GM12878 (cell line): ENCODE measurements around the gene GRIPAP1.

Source experiments
- CTCF ChIP-seq, 3 experiments: IDR thresholded peaks in 2 of 3; conservative IDR thresholded peaks in 1 of 3; 2 replicates each; pipeline ENCODE4 v1.5.1; 2011; ENCODE audit warnings: low read depth in 3 of 3, low read length in 3 of 3, mild to moderate bottlenecking in 3 of 3, control low read depth in 2 of 3, moderate library complexity in 2 of 3, inconsistent platforms in 1 of 3, mixed read lengths in 1 of 3; ENCODE audit not compliant: control insufficient read depth in 2 of 3, insufficient read depth in 1 of 3; ENCODE audit errors: extremely low read depth in 1 of 3
- EP300 ChIP-seq, 2 experiments: fragments of 150-350 bp in 1 of 2; IDR thresholded peaks; 2 replicates each; pipeline ENCODE4 v1.6.1; 2011 to 2012; ENCODE audit warnings: low read depth in 2 of 2, low read length in 2 of 2, borderline replicate concordance in 1 of 2, improper control_type of control experiment in 1 of 2, inconsistent platforms in 1 of 2; ENCODE audit not compliant: control insufficient read depth in 1 of 2
- NKRF ChIP-seq: fragments of 450-650 bp; conservative IDR thresholded peaks from 2 replicates; pipeline ENCODE4 v1.6.1; 2017; ENCODE audit warnings: mild to moderate bottlenecking, moderate library complexity
- PML ChIP-seq: IDR thresholded peaks from 2 replicates; pipeline ENCODE4 v1.6.1; 2012; ENCODE audit warnings: low read length, inconsistent platforms
- ZNF217 ChIP-seq: fragments of 450-650 bp; IDR thresholded peaks from 2 replicates; pipeline ENCODE4 v1.6.1; 2017; ENCODE audit warnings: antibody characterized with exemption, mild to moderate bottlenecking
- ZZZ3 ChIP-seq: IDR thresholded peaks from 2 replicates; pipeline ENCODE4 v1.6.1; 2011; ENCODE audit warnings: low read depth; ENCODE audit not compliant: control insufficient read depth, insufficient read length
- TF ChIP-seq, protein P1 (sequence below): fragments of 150-350 bp; IDR thresholded peaks from 2 replicates; pipeline ENCODE4 v1.6.1; 2016; ENCODE audit warnings: low read depth, low read length
- TF ChIP-seq, protein P2 (sequence below): IDR thresholded peaks from 2 replicates; pipeline ENCODE4 v1.6.1; 2011; ENCODE audit warnings: low read depth, mild to moderate bottlenecking, low read length, moderate library complexity, borderline replicate concordance; ENCODE audit errors: extremely low read depth

- TF ChIP-seq EP300 (IDR thresholded peaks at IDR 0.05; ENCODE audit: borderline replicate concordance in 1 of 2, control insufficient read depth in 1 of 2, low read depth in 2 of 2, low read length in 2 of 2) = peak; percentile 25 to 59; a peak in 2 of 4 replicates
- no peak for TF ChIP-seq ZZZ3
- no peak for TF ChIP-seq CTCF (IDR thresholded peaks at IDR 0.05 in 2 of 3, conservative IDR thresholded peaks at IDR 0.05 in 1 of 3; ENCODE audit: control insufficient read depth in 2 of 3, extremely low read depth in 1 of 3, insufficient read depth in 1 of 3, low read depth in 3 of 3, low read length in 3 of 3)
- no peak for TF ChIP-seq PML
- TF ChIP-seq NKRF = no peak
- TF ChIP-seq, protein P1, sequence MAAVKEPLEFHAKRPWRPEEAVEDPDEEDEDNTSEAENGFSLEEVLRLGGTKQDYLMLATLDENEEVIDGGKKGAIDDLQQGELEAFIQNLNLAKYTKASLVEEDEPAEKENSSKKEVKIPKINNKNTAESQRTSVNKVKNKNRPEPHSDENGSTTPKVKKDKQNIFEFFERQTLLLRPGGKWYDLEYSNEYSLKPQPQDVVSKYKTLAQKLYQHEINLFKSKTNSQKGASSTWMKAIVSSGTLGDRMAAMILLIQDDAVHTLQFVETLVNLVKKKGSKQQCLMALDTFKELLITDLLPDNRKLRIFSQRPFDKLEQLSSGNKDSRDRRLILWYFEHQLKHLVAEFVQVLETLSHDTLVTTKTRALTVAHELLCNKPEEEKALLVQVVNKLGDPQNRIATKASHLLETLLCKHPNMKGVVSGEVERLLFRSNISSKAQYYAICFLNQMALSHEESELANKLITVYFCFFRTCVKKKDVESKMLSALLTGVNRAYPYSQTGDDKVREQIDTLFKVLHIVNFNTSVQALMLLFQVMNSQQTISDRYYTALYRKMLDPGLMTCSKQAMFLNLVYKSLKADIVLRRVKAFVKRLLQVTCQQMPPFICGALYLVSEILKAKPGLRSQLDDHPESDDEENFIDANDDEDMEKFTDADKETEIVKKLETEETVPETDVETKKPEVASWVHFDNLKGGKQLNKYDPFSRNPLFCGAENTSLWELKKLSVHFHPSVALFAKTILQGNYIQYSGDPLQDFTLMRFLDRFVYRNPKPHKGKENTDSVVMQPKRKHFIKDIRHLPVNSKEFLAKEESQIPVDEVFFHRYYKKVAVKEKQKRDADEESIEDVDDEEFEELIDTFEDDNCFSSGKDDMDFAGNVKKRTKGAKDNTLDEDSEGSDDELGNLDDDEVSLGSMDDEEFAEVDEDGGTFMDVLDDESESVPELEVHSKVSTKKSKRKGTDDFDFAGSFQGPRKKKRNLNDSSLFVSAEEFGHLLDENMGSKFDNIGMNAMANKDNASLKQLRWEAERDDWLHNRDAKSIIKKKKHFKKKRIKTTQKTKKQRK = no peak
- TF ChIP-seq, protein P2, sequence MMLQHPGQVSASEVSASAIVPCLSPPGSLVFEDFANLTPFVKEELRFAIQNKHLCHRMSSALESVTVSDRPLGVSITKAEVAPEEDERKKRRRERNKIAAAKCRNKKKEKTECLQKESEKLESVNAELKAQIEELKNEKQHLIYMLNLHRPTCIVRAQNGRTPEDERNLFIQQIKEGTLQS = no peak
- TF ChIP-seq ZNF217 = no peak
These were observed 68.3 kb downstream of the GRIPAP1 start for GRCh38 chrX:48933757-48934156.
